ENCODE measurements around the gene ANKRD13B. TPM values are rescaled to one million over a fixed set of nuclear protein-coding genes. Genes with fewer than 3 reads are reported as not detected.

Gene ANKRD13B
- total RNA-seq, 3 donors from 2014 or later, result 8.5 to 13.0 (median 9.2) TPM

- no peak for TF ChIP-seq POLR2AphosphoS5 (IDR thresholded peaks at IDR 0.05)
- TF ChIP-seq CTCF (IDR thresholded peaks at IDR 0.05), result no peak
- no peak for TF ChIP-seq POLR2A (IDR thresholded peaks at IDR 0.05)
- Histone ChIP-seq H3K4me1 (peaks cover 7% of the 10 kb centered on the region in 2 donors), H3K36me3 (no peaks in the 10 kb centered on the region), H3K27ac (peak overlapping the region in 1 of 2 donors; percentile 91), H3K27me3 (no peaks in the 10 kb centered on the region), H3K9me3 (no peaks in the 10 kb centered on the region), H3K4me3 (peak overlapping the region; percentile 65 to 87 (median 74))
- intact Hi-C loops (cut with DNase I; ENCODE audit: low total_unique reads), result no loop called here
- DNase-seq (ENCODE audit: low spot score in 2 of 2), result peak in 1 of 2 donors; percentile 51
Measured at GRCh38 chr17:29565643-29566472, 27.1 kb upstream of the ANKRD13B start.

DNA sequence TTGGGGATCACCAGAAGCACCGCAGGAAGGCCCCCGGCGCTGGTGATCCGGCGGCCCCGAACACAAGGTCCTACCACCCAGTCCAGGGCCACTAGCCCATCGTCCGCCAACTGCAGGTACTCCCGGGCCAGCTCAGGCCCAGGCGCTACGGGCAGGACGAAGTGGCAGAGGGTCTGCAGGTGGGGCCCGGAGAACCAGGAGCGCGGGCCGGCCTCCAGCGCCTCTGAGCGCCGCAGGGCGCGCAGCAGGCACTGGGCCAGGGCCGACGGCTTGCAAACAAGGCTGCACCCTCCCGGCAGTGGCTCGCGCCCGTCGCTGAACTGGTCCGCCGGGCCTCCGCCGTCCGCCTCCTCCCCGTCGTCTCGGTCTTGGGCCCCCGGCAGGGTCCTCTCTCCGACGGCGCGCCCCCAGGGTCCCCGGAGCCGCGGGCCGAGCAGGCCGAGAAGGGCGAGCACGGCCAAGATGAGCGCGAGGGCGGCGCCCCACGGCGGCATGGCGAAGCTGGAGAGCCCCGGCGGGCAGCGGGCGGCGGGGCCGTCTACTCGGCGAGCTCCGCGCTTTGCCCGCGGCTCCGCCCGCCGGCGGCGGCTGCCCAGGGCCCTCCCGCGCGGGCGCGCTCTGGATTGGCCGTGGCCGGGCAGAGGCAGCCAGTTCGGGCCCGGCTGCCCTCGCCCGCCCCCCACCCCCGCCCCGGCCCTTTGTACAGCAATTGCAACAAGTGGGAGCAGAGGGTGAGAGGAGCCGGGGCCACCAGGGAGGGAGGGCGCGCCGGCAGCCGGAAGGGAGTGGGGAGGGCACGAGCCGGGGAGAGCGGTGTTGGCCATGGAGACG is 26.2 kb upstream of the ANKRD13B start, which contains the start of gene ABHD15:
ABHD15 (minus strand) TSS at position 565 of the 831 bp plus-strand sequence; CDS start at position 494, 71 bp downstream.
- TF ChIP-seq POLR2AphosphoS5 (IDR thresholded peaks at IDR 0.05) (no peak), POLR2A (IDR thresholded peaks at IDR 0.05) (no peak), CTCF (IDR thresholded peaks at IDR 0.05) (no peak)
- no peaks in the 10 kb centered on the region for H3K9me3 ChIP-seq
- no peaks in the 10 kb centered on the region for H3K27me3 ChIP-seq
- H3K36me3 ChIP-seq, result no peaks in the 10 kb centered on the region
- intact Hi-C loops (cut with DNase I; ENCODE audit: low total_unique reads), result no loop called here
- peak within 1 kb of the TSS; percentile 65 to 87 (median 74) for H3K4me3 ChIP-seq
- peaks cover 7 to 8% of the 10 kb centered on the region in 2 donors for H3K4me1 ChIP-seq
- DNase-seq (ENCODE audit: low spot score in 2 of 2), result peak in 1 of 2 donors; percentile 55
- peak within 1 kb of the TSS; percentile 91 for H3K27ac ChIP-seq

DNA sequence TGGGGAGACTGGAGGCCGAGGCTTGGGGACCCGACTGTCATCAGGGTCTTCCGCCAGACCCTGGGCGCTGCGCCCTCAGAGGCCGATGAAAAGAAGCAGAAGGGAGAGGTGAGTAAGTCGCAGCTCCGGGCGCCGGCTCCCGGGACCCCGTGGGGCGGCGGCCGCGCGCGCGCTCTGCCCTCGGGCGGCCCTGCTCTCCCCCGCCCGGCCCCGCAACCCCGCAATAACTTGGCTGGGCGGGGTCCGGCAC is 25.7 kb upstream of the ANKRD13B start:
- Histone ChIP-seq H3K27me3 (no peaks in the 10 kb centered on the region), H3K9me3 (no peaks in the 10 kb centered on the region), H3K27ac (peak overlapping the region; percentile 91), H3K36me3 (no peaks in the 10 kb centered on the region), H3K4me3 (peak overlapping the region; percentile 65 to 87 (median 74)), H3K4me1 (peaks cover 7 to 8% of the 10 kb centered on the region in 2 donors)
- DNase-seq (ENCODE audit: low spot score in 2 of 2), result no peak
- intact Hi-C loops (cut with DNase I; ENCODE audit: low total_unique reads), result no loop called here
- TF ChIP-seq CTCF (IDR thresholded peaks at IDR 0.05) (no peak), POLR2A (IDR thresholded peaks at IDR 0.05) (no peak), POLR2AphosphoS5 (IDR thresholded peaks at IDR 0.05) (no peak)

GRCh38 chr17:29567554-29568330 is 25.2 kb upstream of the ANKRD13B start:
- no peaks in the 10 kb centered on the region for H3K36me3 ChIP-seq
- peak overlapping the region; percentile 65 to 87 (median 74) for H3K4me3 ChIP-seq
- TF ChIP-seq POLR2AphosphoS5 (IDR thresholded peaks at IDR 0.05) (no peak), CTCF (IDR thresholded peaks at IDR 0.05) (peak in 1 of 3 donors; percentile 32)
- intact Hi-C loops (cut with DNase I; ENCODE audit: low total_unique reads), result no loop called here
- peaks cover 8 to 11% of the 10 kb centered on the region in 2 donors for H3K4me1 ChIP-seq
- DNase-seq (ENCODE audit: low spot score in 2 of 2), result peak in 1 of 2 donors; percentile 56
- no peaks in the 10 kb centered on the region for H3K27me3 ChIP-seq
- no peaks in the 10 kb centered on the region for H3K9me3 ChIP-seq
- peak overlapping the region; percentile 91 for H3K27ac ChIP-seq

All from breast epithelium (tissue), 4 donors.